Occipital lobe (tissue), 2 donors: ENCODE results near the gene PKN2. TPM values are rescaled to one million over a fixed set of nuclear protein-coding genes. Genes with fewer than 3 reads are reported as not detected.
"Not testable (repeated sequence)": the region's sequence is repeated elsewhere in the genome, so short reads cannot be mapped to it uniquely, and the experiment has no call there.

Experiments used
- DNase-seq: peaks from one replicate; lab custom pipeline; 2025; lab: John Stamatoyannopoulos, UW
- total RNA-seq: library from RNA; depleted of rRNA; stranded (reverse); fragments of >200 nt; gene quantifications from one replicate; pipeline ENCODE4 v1.2.3, GENCODE V29; 2014

The PKN2 gene
- total RNA-seq, 1 donor from 2014 or later, result 67.4 TPM

DNA sequence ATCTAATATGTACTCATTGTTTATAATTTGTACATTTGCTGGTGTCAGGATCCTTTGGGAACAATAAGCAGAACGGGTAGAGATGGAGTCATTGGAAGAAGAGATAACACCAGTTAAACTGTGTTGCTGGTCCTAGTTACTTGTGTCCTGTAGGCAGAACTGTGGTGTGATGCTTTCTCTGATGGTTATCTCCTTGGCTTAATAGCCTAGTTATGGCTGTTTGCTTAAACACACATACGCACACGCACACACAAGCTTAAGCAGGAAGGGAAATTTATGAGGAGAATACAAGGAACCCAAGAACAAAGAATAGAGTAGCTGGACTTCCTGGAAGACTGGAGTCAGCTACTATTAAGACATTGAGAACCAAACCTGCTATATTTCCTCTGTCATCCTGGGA is 5.7 kb upstream of the PKN2 start:
- no peak for DNase-seq

DNA sequence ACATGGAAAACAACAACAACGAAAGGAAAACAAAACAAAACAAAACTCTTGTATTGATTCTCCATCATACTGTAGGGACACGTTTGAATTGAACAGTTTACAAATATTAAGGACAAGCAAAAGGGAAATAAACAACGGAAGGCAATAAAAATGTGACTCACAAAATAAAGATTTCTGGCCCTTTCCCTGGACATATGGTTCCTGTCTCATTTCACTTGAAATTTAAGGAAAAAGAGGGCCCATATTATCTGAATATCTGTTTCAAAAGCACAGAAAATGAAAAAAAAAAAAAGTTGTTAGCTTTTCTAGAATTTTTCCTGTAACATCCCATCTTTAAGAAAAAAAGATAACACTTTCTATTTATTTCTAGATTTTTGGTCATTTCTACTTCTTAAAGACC is 3.6 kb upstream of the PKN2 start:
- DNase-seq, result no peak

DNA sequence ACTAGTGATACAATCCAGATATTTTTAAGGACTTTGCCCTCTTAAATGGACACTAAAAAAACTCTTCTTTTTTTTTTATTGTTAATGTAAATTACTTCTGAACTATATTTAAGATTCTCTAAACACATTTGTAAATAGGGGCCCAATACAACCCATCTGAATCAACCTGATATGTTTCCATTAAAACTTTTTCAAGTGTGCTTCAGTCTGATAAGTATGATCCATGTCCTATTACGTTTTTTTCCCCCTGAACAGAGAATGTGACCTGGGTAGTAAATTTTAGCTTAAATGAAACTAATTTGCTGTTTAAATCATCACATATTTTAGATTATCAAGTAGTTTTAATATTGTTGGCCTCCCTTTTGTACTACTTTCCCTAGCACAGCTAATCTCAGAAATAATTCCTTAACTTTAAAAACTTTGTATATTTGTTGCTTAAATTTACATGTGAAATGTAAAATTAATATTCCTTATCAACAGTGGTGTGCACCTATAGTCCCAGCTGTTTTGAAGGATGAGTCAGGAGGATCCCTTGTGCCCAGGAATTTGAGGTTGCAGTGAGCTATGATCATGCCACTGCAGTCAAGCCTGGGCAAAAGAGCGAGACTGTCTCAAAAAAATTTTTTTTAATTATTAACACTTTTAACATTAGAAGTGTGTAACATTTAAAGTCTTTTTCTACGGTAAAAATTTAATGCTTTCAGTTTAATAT is 3.0 kb upstream of the PKN2 start:
- no peak for DNase-seq

DNA sequence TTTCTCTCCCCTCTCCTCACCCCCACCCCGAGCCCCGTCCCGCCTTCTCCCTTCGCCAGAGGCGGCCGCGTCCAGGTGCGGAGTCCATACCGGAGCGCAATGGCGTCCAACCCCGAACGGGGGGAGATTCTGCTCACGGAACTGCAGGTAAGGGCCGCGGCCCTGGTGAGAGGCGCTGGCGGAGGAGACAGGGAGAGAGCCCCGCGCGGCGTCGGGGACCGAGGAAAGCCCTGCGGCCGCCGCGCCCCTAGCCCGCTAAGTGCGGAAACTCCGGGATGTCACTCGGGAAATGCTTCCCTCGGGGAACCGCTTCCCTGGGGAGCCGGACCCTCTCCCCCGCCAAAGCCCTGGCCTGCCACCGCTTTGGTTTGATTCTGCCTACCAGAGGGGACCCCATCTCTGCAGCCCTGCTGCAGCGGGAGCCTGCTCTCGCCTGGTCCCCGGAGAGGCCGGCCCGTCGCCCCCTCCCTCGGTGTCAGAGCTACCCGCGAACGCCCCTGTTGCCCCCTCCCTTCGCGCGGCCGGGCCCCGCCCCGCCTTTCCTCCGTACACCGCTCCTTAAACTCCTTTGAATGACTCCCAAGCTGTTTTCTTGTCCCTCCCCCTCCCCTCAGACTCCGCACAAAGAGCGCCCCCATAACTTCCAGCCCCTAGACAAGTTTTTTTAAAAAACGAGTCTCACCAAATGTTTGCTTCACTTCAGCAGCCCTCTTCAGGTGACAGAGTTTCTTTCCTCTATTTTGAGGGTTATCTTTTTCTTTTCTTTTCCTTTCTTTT is 597 bp downstream of the PKN2 start:
- DNase-seq, result peak; percentile 26

DNA sequence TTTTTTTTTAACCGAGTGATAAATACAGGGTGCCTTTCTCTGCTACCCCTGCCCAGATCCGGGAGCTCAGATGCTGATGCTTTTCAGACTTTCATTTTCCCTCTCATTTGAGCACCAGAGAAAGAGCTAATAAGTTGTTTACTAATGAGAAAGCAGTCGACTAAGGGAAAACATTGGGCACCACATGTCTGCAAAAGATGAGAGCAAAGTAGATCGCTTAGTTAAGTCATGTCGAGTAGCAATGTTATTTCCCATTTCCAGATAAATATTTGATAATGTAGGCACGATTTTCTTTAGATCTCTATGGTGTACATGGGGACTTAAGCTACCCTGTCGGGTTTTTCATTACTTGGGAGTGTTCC is 1.2 kb downstream of the PKN2 start:
- DNase-seq, result no peak

DNA sequence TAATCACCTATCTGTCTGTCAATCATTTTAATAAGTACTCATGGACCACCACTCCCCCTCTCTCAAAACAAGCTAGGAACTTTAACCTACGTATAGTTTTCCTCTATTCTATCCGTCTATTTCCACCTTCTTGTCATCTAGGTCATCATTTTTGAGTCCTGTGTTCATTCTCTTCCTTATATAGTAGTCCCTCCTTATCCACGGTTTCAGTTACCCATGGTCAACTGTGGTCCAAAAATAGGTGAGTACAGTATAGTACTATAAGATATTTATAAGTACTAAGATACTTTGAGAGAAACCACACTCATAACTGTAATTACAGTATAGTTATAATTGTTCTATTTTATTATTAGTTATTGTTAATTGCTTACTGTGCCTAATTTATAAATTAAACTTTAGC is 7.5 kb downstream of the PKN2 start:
- DNase-seq, result no peak

DNA sequence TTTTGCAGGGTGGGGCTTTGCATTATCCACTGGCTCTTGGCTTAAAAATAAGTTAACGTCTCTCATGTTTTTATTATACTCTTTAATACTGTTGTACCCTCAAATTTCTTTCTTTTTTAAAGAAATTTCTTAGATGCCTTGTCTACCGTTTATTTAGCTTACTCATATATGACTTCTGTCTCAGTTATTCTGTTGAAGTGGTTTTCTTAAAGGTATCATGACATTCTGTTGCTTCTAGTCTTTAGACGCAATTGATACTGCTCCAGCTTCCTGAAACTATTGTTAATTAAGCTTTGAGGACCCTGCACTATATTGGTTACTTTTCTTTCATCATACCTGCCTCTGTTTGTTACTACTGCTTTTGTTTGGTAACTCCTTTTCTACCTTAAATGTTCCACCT is 11.7 kb downstream of the PKN2 start:
- DNase-seq, result no peak

DNA sequence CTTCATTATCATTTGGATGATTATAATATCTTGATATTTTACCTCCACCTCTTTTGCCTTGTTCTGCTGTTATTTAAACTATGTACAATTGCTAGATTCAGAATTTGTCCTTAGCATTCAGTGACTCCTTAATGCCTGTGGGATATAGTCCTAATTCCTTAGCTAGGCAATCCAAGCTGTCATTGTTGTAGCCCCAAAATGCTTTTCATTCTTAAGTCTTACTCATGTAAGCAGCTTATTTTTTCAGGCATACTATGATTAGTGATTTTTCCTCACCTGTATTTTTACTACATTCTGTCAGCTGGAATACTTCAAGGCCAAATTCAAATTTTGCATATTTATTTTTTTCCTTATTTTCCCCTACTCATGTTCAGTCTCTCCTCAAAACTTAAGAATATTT is 13.4 kb downstream of the PKN2 start:
- DNase-seq, result no peak

DNA sequence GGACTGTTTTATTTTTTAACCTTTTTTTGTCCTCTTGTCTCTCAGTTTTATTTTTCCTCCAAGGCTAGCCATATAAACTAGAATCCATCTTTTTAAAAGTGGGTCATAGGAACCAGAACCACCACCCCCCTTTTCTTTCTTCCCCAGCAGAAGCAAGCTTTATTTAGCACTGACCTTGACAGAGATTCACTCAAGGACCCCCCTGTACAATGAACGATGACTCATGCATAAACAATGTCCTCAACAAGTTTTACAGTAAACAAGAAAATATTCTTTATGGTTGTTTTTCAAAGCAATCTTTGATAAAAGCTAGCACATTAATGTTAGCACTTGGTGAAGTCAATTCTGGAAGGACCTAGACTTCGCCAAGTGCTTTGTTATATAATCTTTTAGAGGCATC is 14.1 kb downstream of the PKN2 start:
- no peak for DNase-seq

DNA sequence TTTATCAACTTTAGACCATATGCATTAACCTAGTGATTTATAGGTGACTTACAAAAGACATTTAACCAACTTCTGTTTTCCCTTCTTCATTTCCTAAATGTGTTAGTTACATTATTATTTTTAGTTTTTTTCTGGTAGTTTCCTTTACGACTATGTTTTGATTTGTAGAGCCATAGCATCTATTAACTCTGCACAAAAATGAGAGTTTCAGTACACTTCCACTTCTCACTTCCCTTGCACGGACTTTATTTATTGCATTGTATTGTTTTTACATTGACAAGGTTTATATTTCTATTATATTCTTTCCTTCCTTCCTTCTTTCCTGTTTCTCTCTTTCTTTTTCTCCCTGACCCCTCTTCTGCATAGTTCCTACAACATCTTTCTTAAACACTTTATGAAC is 14.7 kb downstream of the PKN2 start:
- no peak for DNase-seq

DNA sequence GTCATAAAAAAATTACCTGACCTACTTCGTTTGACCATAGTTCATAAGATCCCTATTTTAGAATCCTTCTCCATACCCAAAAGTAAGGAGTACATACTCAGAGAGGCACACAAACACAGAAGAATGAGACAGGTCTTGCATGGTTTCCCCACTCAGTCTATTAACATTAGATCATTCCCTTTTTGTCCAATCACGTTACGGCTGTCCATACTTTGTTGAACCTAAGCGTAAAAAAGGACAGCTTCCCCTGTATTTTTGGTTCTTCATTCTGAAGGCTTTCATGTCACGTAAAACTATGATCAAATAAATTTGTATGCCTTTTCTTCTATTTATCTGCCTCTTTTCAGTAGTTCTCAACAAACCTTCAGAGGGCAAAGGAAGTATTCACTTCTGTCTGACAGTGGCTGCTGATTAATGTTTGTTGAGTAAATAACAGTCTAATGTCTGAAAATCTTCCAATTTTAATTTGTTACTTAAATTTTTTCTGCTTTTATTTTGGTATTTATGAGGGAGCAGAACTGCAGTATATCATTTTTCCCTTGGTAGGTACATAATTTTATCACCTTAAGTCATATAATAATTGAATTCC is 16.4 kb downstream of the PKN2 start:
- no peak for DNase-seq

DNA sequence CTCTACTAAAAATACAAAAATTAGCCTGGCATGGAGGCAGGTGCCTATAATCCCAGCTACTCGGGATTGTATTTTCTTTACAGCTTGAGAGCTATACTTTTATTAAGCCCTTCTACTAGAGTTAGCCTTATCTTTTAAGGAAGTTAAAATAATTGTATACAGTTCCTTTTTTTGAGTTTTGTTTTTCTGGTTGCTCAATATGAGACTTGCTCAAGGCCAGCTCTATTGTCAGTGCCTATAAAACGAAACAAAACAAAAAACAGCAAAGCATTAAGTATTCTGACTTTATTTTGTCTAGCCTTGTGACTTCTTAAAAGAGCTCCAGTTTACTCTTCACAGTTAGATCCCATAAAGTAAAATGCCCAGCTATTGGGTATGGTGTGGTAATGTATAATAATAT is 17.2 kb downstream of the PKN2 start:
- no peak for DNase-seq

DNA sequence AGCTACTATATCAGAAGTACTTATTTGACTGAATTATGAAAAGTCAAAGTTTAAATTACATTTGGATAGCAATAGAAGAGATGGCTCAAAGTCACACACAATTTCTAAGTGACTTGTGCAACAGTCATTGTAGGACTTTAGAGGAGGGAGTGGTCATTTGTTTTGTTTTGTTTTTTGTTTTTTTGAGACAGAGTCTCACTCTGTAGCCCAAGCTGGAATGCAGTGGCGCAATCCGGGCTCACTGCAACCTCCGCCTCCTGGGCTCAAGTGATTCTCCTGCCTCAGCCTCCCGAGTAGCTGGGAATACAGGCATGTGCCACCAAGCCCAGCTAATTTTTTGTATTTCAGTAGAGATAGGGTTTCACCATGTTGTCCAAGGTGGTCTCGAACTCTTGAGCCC is 17.7 kb downstream of the PKN2 start:
- not testable (repeated sequence) for DNase-seq

DNA sequence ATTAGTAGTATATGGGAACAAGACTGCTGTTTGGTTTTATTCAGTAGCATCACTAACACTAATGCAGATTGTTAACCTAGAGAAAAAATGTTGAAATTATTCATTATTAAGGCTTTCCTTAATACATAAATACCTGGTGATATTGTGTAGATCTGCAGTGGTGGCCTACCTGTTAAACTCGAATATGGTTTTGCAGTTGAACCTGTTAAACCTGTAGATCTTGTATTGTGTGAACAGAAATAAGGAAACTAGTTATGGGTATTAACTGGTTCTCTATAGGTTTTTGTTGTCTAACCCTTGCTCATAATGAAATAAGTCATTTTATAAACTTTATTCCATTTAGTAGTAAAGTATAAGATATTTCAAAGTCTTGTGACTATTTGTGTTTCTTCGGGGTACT is 23.9 kb downstream of the PKN2 start:
- no peak for DNase-seq

DNA sequence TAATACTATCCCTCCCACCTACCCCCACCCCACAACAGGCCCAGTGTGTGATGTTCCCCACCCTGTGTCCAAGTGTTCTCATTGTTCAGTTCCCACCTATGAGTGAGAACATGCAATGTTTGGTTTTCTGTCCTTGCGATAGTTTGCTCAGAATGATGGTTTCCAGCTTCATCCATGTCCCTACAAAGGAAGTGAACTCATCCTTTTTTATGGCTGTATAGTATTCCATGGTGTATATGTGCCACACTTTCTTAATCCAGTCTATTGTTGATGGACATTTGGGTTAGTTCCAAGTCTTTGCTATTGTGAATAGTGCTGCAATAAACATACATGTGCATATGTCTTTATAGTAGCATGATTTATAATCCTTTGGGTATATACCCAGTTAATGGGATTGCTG is 28.8 kb downstream of the PKN2 start:
- DNase-seq, result not testable (repeated sequence)

DNA sequence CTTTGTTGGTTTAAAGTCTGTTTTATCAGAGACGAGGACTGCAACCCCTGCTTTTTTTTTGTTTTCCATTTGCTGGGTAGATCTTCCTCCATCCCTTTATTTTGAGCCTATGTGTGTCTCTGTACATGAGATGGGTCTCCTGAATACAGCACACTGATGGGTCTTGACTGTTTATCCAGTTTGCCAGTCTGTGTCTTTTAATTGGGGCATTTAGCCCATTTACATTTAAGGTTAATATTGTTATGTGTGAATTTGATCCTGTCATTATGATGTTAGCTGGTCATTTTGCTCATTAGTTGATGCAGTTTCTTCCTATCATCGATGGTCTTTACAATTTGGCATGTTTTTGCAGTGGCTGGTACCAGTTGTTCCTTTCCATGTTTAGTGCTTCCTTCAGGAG is 32.5 kb downstream of the PKN2 start:
- DNase-seq, result not testable (repeated sequence)

DNA sequence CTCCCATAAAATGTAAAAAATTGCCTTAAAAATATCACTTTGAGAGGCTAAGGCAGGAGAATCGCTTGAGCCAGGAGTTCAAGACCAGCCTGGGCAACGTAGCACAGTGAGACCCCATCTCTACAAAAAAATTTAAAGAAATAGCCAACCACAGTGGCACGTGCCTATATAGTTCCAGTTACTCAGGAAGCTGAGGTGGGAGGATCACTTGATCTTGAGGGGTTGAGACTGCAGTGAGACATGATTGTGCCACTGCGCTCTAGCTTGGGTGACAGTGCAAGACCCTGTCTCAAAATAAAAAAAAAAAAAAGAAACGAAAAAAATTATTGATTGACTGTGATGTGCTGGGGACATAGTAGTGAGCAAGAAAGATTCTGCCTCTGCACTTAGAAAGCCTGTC is 38.4 kb downstream of the PKN2 start:
- DNase-seq, result no peak

DNA sequence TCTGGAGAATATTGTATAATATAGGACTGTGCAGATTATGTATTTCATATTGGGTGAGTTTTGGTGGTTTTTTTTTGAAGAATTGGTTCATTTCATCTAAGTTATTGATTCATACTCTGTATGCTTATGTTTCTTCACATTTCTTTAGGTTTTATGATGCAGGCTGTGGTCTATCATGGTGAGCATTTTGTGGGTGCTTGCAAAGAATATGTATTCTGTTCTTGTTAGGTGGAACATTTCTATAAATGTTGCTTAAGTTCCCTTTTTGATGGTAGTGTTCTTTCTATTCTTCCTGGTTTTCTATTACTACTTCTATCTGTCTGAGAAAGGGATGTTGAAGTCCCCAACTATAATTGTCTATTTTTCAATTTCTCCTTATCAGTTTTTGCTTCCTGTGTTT is 42.6 kb downstream of the PKN2 start:
- no peak for DNase-seq

DNA sequence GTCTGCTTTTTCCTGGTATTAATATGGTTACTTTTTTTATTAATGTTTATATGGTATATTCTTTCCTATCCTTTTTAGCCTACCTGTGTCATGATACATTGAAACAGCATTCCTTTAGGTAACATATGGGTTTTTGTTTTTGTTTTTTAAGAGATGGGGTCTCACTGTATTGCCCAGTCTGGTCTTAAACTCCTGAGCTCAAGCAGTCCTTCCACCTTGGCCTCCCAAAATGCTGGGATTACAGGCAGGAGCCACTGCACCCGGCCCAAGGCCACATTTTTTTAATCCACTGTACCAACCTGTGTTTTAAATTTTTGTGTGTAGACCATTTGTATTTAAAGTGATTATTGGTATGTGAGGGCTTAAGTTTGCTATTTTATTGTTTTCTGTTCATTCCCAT is 43.1 kb downstream of the PKN2 start:
- DNase-seq, result no peak

DNA sequence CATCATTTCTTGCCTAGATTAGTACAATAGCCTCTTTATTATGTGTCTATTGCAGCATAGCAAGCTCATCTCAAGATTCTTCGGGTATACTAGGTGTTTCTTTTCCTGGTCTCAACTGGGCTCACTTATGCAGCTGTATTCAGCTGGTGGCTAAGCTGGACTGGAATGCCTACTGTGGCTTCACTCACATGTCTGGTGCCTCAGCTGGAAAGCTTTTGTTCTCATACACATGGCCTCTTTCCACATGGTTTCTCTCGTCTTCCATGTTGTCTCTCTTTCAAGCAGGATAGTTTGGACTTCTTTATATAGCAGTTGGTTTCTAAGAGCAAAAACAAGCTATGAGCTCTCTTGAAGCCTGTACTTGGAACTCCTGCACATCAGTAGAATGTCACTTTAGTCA is 45.2 kb downstream of the PKN2 start:
- DNase-seq, result no peak

DNA sequence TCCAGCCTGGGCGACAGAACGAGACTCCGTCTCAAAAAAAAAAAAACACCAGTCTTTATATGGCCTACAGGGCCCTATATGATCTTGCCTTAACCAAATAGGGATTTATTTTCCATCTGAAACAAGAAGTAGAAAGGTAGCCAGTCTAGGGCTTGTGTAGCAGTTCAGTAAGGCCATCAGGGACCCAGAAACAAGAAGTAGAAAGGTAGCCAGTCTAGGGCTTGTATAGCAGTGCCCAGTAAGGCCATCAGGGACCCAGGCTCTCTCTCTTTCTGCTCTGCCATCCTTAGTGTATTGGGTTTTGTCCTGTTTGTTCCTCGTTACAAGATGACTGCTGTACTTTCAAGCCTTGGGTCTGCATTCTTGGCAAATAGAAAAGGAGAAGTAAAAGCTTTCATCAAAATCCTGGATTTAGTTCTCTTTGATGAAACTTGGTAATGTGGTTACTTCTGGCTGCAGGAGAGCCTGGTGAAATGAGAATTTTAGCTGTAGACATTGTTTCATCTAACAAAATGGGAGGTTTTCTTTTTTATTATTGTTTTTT is 46.1 kb downstream of the PKN2 start:
- DNase-seq, result no peak

DNA sequence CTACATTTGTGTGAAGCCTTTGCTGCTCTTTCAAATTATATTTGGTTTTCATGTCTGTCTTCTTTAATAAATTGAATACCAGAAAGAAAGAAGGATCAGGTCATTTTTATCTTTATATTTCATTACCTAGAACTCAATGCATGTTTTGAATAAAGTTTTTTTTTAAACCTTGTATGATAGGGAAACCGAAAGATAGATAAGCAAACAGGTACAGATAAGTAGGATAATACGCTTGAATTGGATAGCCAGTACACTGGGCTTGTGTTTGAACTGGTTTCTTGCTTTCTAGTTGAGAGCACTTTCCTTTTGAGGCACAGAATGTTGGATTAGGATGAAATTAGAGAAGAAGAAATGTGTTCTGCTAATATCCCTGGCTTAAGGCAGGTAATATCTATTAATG is 46.9 kb downstream of the PKN2 start:
- no peak for DNase-seq
